ENCODE results near the gene ADAMTS8. TPM values are rescaled to one million over a fixed set of nuclear protein-coding genes. Genes with fewer than 3 reads are reported as not detected.
A peak's percentile ranks its signal among the peaks of the same experiment; 100 is the strongest.

ADAMTS8 gene
- polyA plus RNA-seq, 1 experiment, result 0.05 TPM

GRCh38 chr11:130408901-130409300 is 19.5 kb downstream of the ADAMTS8 start:
- no peak for DNase-seq (ENCODE audit: low read depth)
- POLR2A ChIA-PET, result no interaction called here

GRCh38 chr11:130408401-130408890 is 20.0 kb downstream of the ADAMTS8 start:
- DNase-seq (ENCODE audit: low read depth), result no peak
- POLR2A ChIA-PET, result interaction anchor here (0.9 kb wide), 1 partner anchor 9 kb away, joined by 3 read pairs; no protein-coding TSS in a partner anchor
- Histone ChIP-seq H3K4me3 (ENCODE audit: low read depth, low read length) (no peak overlapping the region), H3K36me3 (ENCODE audit: control insufficient read depth, insufficient read depth, low read length) (no peaks in the 10 kb centered on the region), H3K27me3 (ENCODE audit: control insufficient read depth, insufficient read depth, low read length) (peaks cover 2% of the 10 kb centered on the region; the same call in 1 of the 2 replicates)
- CTCF ChIA-PET, result interaction anchor here (0.7 to 2.1 kb wide), 8 partner anchors 10 to 486 kb away, joined by 3 to 10 read pairs (median 4); no protein-coding TSS in a partner anchor
- TF ChIP-seq CTCF (IDR thresholded peaks at IDR 0.05; ENCODE audit: insufficient read depth, low read depth, low read length), result no peak

More at GRCh38 chr11:130408901-130409300, 19.5 kb downstream of the ADAMTS8 start:
- H3K36me3 ChIP-seq (ENCODE audit: control insufficient read depth, insufficient read depth, low read length), result no peaks in the 10 kb centered on the region
- no peak for TF ChIP-seq CTCF (IDR thresholded peaks at IDR 0.05; ENCODE audit: insufficient read depth, low read depth, low read length)
- H3K27me3 ChIP-seq (ENCODE audit: control insufficient read depth, insufficient read depth, low read length), result peaks cover 2% of the 10 kb centered on the region; the same call in 1 of the 2 replicates
- no peak overlapping the region for H3K4me3 ChIP-seq (ENCODE audit: low read depth, low read length)
- CTCF ChIA-PET, result interaction anchor here (1.4 to 2.0 kb wide), 2 partner anchors 22 to 485 kb away, joined by 8 to 10 read pairs; no protein-coding TSS in a partner anchor

- ChIA-PET CTCF (interaction anchor here (0.7 to 2.1 kb wide), 8 partner anchors 10 to 486 kb away, joined by 3 to 10 read pairs (median 4); no protein-coding TSS in a partner anchor), POLR2A (interaction anchor here (0.6 to 0.9 kb wide), 2 partner anchors 10 to 501 kb away, joined by 3 read pairs; no protein-coding TSS in a partner anchor)
- Histone ChIP-seq H3K27me3 (ENCODE audit: control insufficient read depth, insufficient read depth, low read length) (peaks cover 2% of the 10 kb centered on the region; the same call in 1 of the 2 replicates), H3K36me3 (ENCODE audit: control insufficient read depth, insufficient read depth, low read length) (no peaks in the 10 kb centered on the region), H3K4me3 (ENCODE audit: low read depth, low read length) (no peak overlapping the region)
- no peak for TF ChIP-seq CTCF (IDR thresholded peaks at IDR 0.05; ENCODE audit: insufficient read depth, low read depth, low read length)
- peak; percentile 62 for DNase-seq (ENCODE audit: low read depth)
These were observed 20.4 kb downstream of the ADAMTS8 start for GRCh38 chr11:130407978-130408377.

- TF ChIP-seq CTCF (IDR thresholded peaks at IDR 0.05; ENCODE audit: insufficient read depth, low read depth, low read length), result no peak
- no peak for DNase-seq (ENCODE audit: low read depth)
- CTCF ChIA-PET, result interaction anchor here (1.1 to 1.4 kb wide), 3 partner anchors 16 to 29 kb away, joined by 4 to 5 read pairs (median 4); no protein-coding TSS in a partner anchor
- Histone ChIP-seq H3K36me3 (ENCODE audit: control insufficient read depth, insufficient read depth, low read length) (no peaks in the 10 kb centered on the region), H3K27me3 (ENCODE audit: control insufficient read depth, insufficient read depth, low read length) (no peaks in the 10 kb centered on the region), H3K4me3 (ENCODE audit: low read depth, low read length) (no peak overlapping the region)
- POLR2A ChIA-PET, result no interaction called here
These were observed 23.0 kb downstream of the ADAMTS8 start for GRCh38 chr11:130405428-130405827.

- POLR2A ChIA-PET, result no interaction called here
- H3K4me3 ChIP-seq (ENCODE audit: low read depth, low read length), result no peak overlapping the region
- TF ChIP-seq CTCF (IDR thresholded peaks at IDR 0.05; ENCODE audit: insufficient read depth, low read depth, low read length), result no peak
- H3K27me3 ChIP-seq (ENCODE audit: control insufficient read depth, insufficient read depth, low read length), result no peaks in the 10 kb centered on the region
- no peak for DNase-seq (ENCODE audit: low read depth)
- CTCF ChIA-PET, result interaction anchor here (1.1 to 1.4 kb wide), 3 partner anchors 10 to 30 kb away, joined by 3 to 5 read pairs (median 4); no protein-coding TSS in a partner anchor
- H3K36me3 ChIP-seq (ENCODE audit: control insufficient read depth, insufficient read depth, low read length), result no peaks in the 10 kb centered on the region
These were observed 23.7 kb downstream of the ADAMTS8 start for GRCh38 chr11:130404727-130405126.
